NCI-H748 treated with DMSO at 0.1 percent for 48 hours (cell line): Measurements from ENCODE around the gene GRIK3.
"Not testable (repeated sequence)": the region's sequence is repeated elsewhere in the genome, so short reads cannot be mapped to it uniquely, and the experiment has no call there.

Experiments
- DNase-seq: peaks from one replicate; lab custom pipeline; 2025; lab: John Stamatoyannopoulos, UW

The GRIK3 gene

DNA sequence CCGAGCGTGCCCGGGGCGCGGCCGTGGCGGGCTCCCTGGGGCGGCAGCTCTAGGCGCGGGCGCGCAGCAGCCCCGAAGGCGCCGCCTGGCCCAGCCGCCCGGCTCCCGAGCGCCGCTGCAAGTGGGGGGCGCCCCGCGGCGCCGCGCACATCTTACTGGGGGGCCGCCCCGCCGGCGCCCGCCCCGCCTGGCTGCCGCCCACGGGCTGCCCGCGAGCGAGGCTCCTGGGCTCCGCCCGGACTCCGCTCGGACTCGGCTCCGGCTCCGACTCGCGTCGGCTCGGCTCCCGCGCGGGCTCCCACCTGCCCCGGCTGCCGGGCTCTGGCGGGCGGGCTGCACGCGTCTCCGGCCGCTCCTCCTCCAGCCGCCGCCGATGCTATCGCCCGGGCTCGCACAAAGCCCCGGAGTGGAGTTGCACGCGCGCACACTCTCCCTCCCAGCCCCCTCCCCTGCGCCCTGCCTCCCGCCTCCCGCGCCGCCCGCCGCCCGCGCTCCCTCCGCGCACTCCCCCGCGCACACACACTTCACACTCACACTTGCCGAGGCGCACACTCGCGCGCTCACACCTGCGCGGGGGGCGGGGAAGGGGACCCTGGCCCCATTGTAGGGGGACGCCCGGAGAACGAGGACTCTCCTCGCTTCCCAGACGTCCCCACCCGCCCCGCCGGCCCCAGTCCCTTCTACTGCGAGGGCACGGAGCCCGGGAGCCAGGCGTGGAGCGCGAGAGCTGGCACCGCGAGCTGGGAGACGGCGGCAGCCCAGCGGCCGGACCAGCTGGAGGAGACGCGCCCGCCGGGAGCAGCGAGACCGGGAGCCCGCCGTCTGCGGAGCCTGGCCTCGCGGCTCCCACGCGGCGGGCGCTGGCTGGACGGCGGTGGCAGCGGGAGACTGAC is at the start of gene GRIK3:
TSS of gene GRIK3 (minus strand) at position 395 of the 893 bp plus-strand sequence. CDS start 407 bp downstream, outside the sequence.
- DNase-seq: no peak

- no peak for DNase-seq
These were observed 49.7 kb upstream of the GRIK3 start for GRCh38 chr1:37084013-37084412.

- DNase-seq: no peak
These were observed 49.3 kb upstream of the GRIK3 start for GRCh38 chr1:37083603-37084002.

GRCh38 chr1:37080296-37080986 is 46.1 kb upstream of the GRIK3 start:
- not testable (repeated sequence) for DNase-seq

GRCh38 chr1:37078866-37079265 is 44.6 kb upstream of the GRIK3 start:
- DNase-seq: no peak

DNA sequence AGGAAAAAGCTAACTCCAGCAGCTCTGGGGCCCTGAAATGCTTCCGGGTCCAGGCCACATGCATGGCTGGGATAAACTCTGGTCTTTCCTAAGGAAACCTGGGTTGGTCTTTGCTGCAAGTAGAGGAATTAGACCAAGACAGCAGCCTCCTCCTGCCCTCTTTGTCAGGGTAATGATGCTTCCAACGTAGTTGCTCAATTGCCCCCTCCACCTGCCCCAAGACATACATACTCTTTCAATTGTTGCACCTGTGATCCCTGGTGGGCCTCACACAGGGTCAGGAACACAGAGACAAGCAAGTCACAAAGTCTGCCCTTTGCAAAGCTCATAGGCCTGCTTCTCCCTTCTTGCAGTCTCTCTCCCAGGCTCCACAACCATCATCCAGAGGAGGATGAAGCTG is 41.9 kb upstream of the GRIK3 start:
- DNase-seq: no peak

GRCh38 chr1:37073854-37074379 is 39.6 kb upstream of the GRIK3 start:
- no peak for DNase-seq

DNA sequence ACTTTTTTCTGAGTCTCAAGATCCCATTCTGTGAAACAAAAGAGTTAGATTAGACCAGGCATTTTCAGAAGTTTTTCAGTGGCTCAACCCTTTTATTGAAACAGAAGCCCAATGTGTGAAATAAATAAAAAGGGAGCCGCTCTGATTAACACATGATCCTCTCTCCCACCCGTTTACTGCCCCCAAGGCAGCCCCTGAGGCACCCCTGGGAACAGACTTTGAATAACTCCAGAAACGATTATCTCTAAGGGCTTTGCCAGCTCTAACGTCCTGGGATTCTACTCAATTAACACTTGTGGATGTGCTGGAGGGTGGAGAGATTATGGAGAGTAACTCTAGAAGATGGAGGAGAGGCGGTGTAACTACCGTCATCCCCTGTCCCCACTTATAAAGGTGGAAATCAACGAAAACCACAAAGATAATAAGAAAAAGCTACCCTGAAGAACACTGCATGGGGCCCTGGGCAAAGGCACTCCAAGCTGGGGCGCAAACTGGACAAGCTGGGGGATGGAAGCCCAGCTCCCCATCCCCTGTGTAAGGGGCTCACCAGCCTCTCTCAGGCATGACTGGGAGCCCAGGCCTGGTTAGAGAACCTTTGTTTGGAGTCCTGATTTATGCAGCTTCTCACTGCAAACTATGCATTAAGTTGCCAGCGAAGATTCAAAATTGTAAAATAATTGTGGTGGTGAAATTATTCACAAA is 39.0 kb upstream of the GRIK3 start:
- no peak for DNase-seq

GRCh38 chr1:37071829-37072228 is 37.5 kb upstream of the GRIK3 start:
- DNase-seq: no peak

GRCh38 chr1:37070126-37070525 is 35.8 kb upstream of the GRIK3 start:
- no peak for DNase-seq

- DNase-seq: no peak
These were observed 35.1 kb upstream of the GRIK3 start for GRCh38 chr1:37069406-37069805.

DNA sequence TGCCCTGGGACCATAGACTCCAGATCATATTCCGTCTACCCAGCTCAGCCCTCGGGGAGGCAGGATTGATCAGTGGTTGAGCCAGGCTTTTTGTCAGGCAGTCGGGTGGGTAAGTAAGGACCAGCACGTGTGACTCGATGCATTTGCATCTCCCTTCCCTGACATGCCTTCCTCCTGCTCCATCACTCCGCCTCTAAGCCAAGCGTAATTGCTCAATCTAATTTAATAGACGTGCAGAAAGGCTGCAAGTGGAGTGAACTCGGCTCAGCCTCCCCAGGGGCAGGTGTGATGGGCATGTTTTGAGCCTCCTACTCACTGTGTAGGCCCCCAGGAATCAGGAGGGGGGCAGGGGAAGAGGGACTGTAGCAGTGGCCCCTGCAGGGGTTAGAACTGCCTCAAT is 34.6 kb upstream of the GRIK3 start:
- DNase-seq: no peak

GRCh38 chr1:37068260-37068659 is 33.9 kb upstream of the GRIK3 start:
- no peak for DNase-seq

- peak; percentile 48 for DNase-seq
These were observed 29.7 kb upstream of the GRIK3 start for GRCh38 chr1:37064039-37064438.

GRCh38 chr1:37059346-37059745 is 25.0 kb upstream of the GRIK3 start:
- DNase-seq: no peak

DNA sequence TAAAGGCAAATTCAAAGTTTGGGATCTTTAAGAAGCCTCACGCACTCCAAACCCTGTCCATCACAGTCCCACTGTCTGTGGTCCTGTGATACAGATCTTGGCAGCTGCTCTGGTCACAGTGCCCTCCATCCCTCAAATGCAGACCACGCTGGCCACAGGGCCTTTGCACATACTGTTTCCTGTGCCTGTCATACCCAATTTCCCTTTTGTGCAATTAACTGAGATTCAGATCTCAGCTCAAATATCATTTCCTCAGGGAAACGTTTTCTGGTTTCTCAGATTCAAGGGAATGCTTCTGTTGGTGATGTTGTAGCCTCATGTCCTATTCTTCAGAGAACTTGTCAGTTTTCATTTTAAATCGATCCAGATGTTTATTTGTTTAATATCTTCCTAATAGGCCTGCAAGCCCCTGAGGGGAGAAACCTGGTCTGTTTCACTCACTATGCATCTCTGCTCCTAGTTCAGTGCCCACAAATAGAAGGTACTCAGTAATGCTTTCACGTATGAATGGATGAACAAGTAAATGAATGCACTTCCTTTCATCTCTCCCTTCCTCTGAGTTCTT is 24.2 kb upstream of the GRIK3 start:
- DNase-seq: no peak

GRCh38 chr1:37056325-37056724 is 22.0 kb upstream of the GRIK3 start:
- no peak for DNase-seq

DNA sequence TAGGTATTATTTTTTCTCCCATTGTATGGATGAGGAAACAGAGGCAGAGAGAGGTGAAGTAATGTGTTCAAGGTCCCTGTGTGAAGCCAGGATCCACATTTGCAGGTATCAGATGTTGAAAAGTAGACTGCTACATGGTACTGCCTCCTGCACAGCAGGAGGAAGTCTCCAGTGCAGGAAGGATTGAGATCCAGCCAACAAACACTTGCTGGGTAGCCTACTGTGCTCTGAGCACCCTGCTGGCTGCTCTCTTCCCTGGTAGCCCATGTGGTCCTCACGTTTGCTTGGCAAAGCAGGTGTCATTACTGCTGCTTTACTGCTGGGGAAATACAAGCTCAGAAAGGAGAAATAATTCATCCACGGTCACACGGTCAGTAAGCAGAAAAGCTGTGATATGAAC is 21.3 kb upstream of the GRIK3 start:
- no peak for DNase-seq

GRCh38 chr1:37053173-37053572 is 18.9 kb upstream of the GRIK3 start:
- no peak for DNase-seq

DNA sequence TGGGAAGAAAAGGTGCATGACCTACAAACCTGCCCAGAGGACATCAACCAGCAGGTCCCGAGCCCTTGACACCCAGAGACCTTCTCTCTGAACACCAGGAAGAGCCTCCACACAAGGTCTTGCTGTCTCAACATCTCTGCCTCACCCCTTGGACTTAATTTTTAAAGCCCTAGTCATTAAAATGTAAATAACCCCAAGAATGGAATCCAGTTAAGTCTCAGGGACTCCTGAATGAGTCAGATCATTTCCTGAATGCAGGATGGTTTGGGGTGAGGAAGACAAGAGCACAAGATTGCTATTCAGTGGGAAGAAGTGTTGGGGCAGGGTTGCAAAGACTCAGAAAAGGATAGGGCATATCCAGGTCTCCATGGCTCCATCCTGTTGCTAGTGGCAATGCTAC is 17.8 kb upstream of the GRIK3 start:
- no peak for DNase-seq

GRCh38 chr1:37051346-37051745 is 17.0 kb upstream of the GRIK3 start:
- no peak for DNase-seq

- no peak for DNase-seq
These were observed 13.2 kb upstream of the GRIK3 start for GRCh38 chr1:37047542-37047941.
